Tibial nerve (tissue), 4 donors: ENCODE data around the gene CHMP4B. TPM values are rescaled to one million over a fixed set of nuclear protein-coding genes. Genes with fewer than 3 reads are reported as not detected.

Experiments used
- DNase-seq, 2 donors: peaks; one replicate each; pipeline ENCODE4 v3.0.0-alpha.2; 2019; ENCODE audit warnings: low spot score in 2 of 2
- H3K27ac ChIP-seq, 4 donors: fragments of 200-600 bp; sonication (generic) in 3 of 4; one replicate each; pipeline ENCODE4 v1.5.1; 2017 to 2019; ENCODE audit warnings: mild to moderate bottlenecking in 1 of 4
- H3K27me3 ChIP-seq, 2 donors: fragments of 200-600 bp; sonication (generic) in 1 of 2; one replicate each; pipeline versions ENCODE4 v1.5.1 to v1.6.0; 2017 to 2019
- H3K36me3 ChIP-seq, 3 donors: fragments of 200-600 bp; sonication (generic); one replicate each; pipeline ENCODE4 v1.5.1; 2018 to 2019
- H3K4me1 ChIP-seq, 4 donors: fragments of 200-600 bp; sonication (generic) in 3 of 4; one replicate each; pipeline ENCODE4 v1.5.1; 2017 to 2019
- H3K4me3 ChIP-seq, 4 donors: fragments of 200-600 bp; sonication (generic) in 3 of 4; one replicate each; pipeline ENCODE4 v1.5.1; 2017 to 2019; ENCODE audit warnings: mild to moderate bottlenecking in 1 of 4, moderate library complexity in 1 of 4
- H3K9me3 ChIP-seq, 4 donors: fragments of 200-600 bp; sonication (generic) in 3 of 4; one replicate each; pipeline ENCODE4 v1.5.1; 2017 to 2019
- EP300 ChIP-seq, 2 donors: sonication (generic); formaldehyde crosslinking; IDR thresholded peaks; one replicate each; pipeline ENCODE4 v1.6.1; 2017; ENCODE audit warnings: antibody characterized with exemption in 2 of 2, mild to moderate bottlenecking in 1 of 2
- POLR2A ChIP-seq, 2 donors: fragments of 450-650 bp; IDR thresholded peaks; one replicate each; pipeline ENCODE4 v1.6.1; 2017; ENCODE audit warnings: antibody characterized with exemption in 2 of 2, mild to moderate bottlenecking in 2 of 2, moderate library complexity in 2 of 2
- WGBS, 2 donors: methylation state at CpG; one replicate each; pipeline ENCODE4 v1.1.5; 2018; 5-methylcytosine and 5-hydroxymethylcytosine counted together
- total RNA-seq, 4 donors: library from RNA; depleted of rRNA; stranded (reverse); fragments of >200 nt; gene quantifications; one replicate each; pipeline ENCODE4 v1.1.0, GENCODE V29; 2016
- TF ChIP-seq, protein P1 (sequence below), 5 experiments: fragments of 200-600 bp in 3 of 5; fragments of 450-650 bp in 2 of 5; sonication (generic) in 3 of 5; IDR thresholded peaks; one replicate each; pipeline ENCODE4 v1.5.1; 2016 to 2019; ENCODE audit warnings: antibody characterized with exemption in 5 of 5, mild to moderate bottlenecking in 3 of 5, moderate library complexity in 2 of 5

Gene CHMP4B
- total RNA-seq, 4 donors from 2014 or later, result 72.0 to 93.1 (median 78.9) TPM

DNA sequence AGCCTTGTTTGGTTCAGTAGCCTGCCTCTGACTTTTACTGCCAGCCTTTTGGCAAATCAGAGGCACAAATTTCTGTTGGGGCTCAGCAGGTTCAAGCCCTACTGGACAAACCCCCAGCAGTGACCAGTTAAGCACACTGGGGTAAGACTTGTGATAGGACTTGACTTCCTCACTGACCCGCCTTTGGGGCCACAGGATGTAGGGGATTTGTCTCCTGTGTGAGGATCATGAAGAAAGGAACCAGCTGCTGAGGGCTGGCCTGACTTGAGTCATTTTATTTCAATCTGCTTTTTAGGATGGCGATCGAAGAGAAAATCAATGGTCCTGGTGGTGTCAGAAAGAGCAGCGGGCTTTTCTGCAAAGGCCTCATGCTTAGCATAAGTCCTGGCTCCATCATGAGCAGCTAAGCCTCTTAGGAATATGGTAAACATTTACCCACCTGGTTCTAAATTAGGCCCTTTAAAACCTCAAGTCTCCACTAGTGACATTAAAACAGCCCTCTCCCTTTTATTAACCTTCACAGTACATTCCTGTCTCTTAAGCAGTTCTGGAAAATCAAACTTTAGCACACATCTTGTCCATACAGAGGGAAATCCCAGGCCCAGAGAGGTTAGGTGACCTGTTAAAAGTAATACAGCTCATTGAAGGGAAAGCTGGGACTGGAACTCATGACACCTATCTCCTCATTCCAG lies 16.6 kb downstream of the CHMP4B start:
- peaks cover 0 to 86% (median 54%) of the 10 kb centered on the region in 4 donors for H3K4me1 ChIP-seq
- H3K27ac ChIP-seq, result no peak overlapping the region
- peaks cover 0 to 6% (median 0%) of the 10 kb centered on the region in 3 donors for H3K36me3 ChIP-seq
- no peaks in the 10 kb centered on the region for H3K27me3 ChIP-seq
- no peak for TF ChIP-seq POLR2A (IDR thresholded peaks at IDR 0.05)
- TF ChIP-seq, protein P1, sequence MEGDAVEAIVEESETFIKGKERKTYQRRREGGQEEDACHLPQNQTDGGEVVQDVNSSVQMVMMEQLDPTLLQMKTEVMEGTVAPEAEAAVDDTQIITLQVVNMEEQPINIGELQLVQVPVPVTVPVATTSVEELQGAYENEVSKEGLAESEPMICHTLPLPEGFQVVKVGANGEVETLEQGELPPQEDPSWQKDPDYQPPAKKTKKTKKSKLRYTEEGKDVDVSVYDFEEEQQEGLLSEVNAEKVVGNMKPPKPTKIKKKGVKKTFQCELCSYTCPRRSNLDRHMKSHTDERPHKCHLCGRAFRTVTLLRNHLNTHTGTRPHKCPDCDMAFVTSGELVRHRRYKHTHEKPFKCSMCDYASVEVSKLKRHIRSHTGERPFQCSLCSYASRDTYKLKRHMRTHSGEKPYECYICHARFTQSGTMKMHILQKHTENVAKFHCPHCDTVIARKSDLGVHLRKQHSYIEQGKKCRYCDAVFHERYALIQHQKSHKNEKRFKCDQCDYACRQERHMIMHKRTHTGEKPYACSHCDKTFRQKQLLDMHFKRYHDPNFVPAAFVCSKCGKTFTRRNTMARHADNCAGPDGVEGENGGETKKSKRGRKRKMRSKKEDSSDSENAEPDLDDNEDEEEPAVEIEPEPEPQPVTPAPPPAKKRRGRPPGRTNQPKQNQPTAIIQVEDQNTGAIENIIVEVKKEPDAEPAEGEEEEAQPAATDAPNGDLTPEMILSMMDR (IDR thresholded peaks at IDR 0.05), result no peak
- TF ChIP-seq EP300 (IDR thresholded peaks at IDR 0.05), result no peak
- H3K9me3 ChIP-seq, result no peaks in the 10 kb centered on the region
- WGBS, 2 donors, result 92 to 93% methylated on average over 4 of the region's 4 CpGs
- no peak for DNase-seq
- H3K4me3 ChIP-seq, result no peak overlapping the region

DNA sequence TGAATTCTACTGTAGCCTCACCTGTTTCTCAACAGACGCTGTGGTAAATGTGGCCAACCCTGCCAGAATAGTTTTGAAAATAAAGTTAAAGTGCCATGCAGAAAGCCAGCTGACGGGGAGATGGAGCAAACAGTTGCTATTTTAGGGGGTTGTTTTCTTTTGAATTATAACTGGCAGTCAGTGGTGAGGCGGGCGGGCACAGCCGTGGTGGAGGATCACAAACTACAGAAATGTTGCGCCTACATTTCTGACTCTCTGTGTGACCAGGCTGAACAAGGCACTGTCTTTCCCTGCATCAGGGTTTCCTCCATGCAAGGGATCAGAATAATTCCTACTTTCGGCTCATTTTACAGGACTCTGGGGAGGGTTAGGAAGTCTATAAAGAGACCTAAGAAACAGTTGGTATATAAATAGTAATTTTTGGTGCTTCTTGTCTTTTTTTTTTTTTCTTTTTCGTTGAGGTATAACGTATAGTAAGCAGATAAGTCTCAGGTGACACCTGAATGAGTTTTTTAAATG lies 17.2 kb downstream of the CHMP4B start:
- H3K36me3 ChIP-seq, result peaks cover 0 to 3% (median 0%) of the 10 kb centered on the region in 3 donors
- TF ChIP-seq EP300 (IDR thresholded peaks at IDR 0.05) (no peak), POLR2A (IDR thresholded peaks at IDR 0.05) (no peak)
- TF ChIP-seq, protein P1 (IDR thresholded peaks at IDR 0.05), result no peak
- H3K27ac ChIP-seq, result peak overlapping the region in 2 of 4 donors; percentile 3 to 54
- DNase-seq, result no peak
- peaks cover 0 to 92% (median 54%) of the 10 kb centered on the region in 4 donors for H3K4me1 ChIP-seq
- WGBS, 2 donors, result 60 to 65% methylated on average over 9 of the region's 9 CpGs
- H3K27me3 ChIP-seq, result no peaks in the 10 kb centered on the region
- no peak overlapping the region for H3K4me3 ChIP-seq
- no peaks in the 10 kb centered on the region for H3K9me3 ChIP-seq

DNA sequence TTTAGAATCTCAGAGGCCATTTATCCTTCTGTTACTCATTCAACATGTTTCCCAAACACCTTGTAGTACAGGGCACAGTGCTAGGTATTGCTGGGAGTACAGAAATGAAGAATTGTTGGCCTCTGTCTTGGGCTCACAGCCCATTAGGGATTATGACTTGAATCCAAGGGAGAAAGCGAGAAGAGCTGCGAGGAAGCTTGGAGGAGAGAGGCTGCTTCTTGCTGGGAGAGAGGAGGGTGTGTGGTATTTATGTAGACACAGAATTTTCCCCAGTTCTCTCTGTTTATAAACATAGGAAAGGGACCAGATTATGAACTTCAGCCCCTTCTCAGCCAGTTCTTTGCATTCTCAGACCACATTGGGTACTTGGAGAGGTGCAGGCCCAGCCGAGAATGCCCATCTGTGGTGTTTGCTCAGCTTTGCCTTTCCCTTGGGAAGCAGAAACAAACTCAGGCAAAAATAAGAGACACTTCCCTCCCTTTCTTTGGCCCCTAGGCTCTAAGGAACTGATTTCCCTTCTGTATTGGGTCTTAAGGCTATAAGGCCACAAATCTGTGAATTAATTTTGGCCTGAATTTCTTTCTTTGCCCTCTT lies 17.9 kb downstream of the CHMP4B start:
- no peaks in the 10 kb centered on the region for H3K27me3 ChIP-seq
- DNase-seq, result no peak
- no peaks in the 10 kb centered on the region for H3K36me3 ChIP-seq
- 60 to 67% methylated on average over 3 of the region's 3 CpGs for WGBS, 2 donors
- no peaks in the 10 kb centered on the region for H3K9me3 ChIP-seq
- H3K4me3 ChIP-seq, result no peak overlapping the region
- H3K4me1 ChIP-seq, result peaks cover 0 to 94% (median 54%) of the 10 kb centered on the region in 4 donors
- peak overlapping the region in 2 of 4 donors; percentile 50 to 54 for H3K27ac ChIP-seq
- TF ChIP-seq EP300 (IDR thresholded peaks at IDR 0.05) (no peak), POLR2A (IDR thresholded peaks at IDR 0.05) (no peak)
- TF ChIP-seq, protein P1 (IDR thresholded peaks at IDR 0.05), result no peak

DNA sequence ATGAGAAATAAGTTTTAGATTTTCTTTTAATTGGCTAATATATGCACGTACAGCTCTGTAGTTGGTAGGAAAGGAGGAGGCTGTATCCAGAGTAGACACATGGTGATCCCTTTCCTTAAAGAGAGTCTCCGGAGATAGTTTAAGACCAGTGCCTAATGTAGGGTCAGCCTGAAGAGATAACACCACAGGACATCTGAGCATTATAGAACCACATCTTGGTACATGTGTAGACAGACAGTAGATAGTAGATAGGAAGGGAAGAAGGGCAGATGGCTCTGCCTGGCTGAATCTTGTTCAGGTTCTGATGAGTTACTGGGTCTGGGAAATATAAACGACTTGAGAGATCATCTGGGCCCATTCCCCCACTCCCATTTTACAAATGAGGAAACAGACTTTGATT lies 18.5 kb downstream of the CHMP4B start:
- Histone ChIP-seq H3K27ac (peak overlapping the region in 1 of 4 donors; percentile 50), H3K4me1 (peaks cover 0 to 89% (median 51%) of the 10 kb centered on the region in 4 donors), H3K36me3 (no peaks in the 10 kb centered on the region), H3K9me3 (no peaks in the 10 kb centered on the region), H3K4me3 (no peak overlapping the region), H3K27me3 (no peaks in the 10 kb centered on the region)
- no peak for DNase-seq
- TF ChIP-seq, protein P1 (IDR thresholded peaks at IDR 0.05), result no peak
- TF ChIP-seq POLR2A (IDR thresholded peaks at IDR 0.05) (no peak), EP300 (IDR thresholded peaks at IDR 0.05) (no peak)
- 76 to 83% methylated on average over 3 of the region's 3 CpGs for WGBS, 2 donors

DNA sequence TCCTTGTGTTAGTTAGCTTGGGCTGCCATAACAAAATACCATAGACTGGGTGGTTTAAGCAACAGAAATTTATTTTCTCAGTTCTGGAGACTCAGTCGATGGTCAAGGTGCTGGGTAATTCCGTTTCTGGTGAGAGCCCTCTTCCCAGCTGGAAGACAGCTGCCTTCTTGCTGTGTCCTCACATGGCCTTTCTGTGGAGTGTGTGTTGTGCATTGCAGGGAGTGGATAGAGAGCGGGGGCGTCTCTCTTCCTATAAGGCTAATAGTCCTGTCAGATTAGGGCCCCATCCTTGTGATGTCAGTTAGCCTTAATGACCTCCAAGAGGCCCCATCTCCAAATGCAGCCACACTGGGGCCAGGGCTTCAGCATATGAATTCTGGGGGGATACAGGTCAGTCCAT lies 19.2 kb downstream of the CHMP4B start:
- no peak overlapping the region for H3K4me3 ChIP-seq
- TF ChIP-seq EP300 (IDR thresholded peaks at IDR 0.05) (no peak), POLR2A (IDR thresholded peaks at IDR 0.05) (no peak)
- TF ChIP-seq, protein P1 (IDR thresholded peaks at IDR 0.05), result no peak
- no peaks in the 10 kb centered on the region for H3K27me3 ChIP-seq
- no peaks in the 10 kb centered on the region for H3K36me3 ChIP-seq
- peaks cover 0 to 81% (median 50%) of the 10 kb centered on the region in 4 donors for H3K4me1 ChIP-seq
- H3K9me3 ChIP-seq, result no peaks in the 10 kb centered on the region
- H3K27ac ChIP-seq, result peak overlapping the region in 1 of 4 donors; percentile 25
- no peak for DNase-seq
- WGBS, 2 donors, result 65 to 82% methylated on average over 4 of the region's 4 CpGs
